ENCODE data around the gene ZNF655. TPM values are rescaled to one million over a fixed set of nuclear protein-coding genes. Genes with fewer than 3 reads are reported as not detected.

The ZNF655 gene
- total RNA-seq, 1 donor from 2014 or later = 58.8 TPM

Other genes starting within 250 kb of the ZNF655 start
- gene ARPC1A, start 232.7 kb upstream of the ZNF655 start, total RNA-seq = 70.1 TPM
- 6.9 TPM for gene ARPC1B, start 183.9 kb upstream of the ZNF655 start, total RNA-seq
- 24.6 TPM for gene PDAP1, start 150.0 kb upstream of the ZNF655 start, total RNA-seq
- 42.5 TPM for gene BUD31, start 149.7 kb upstream of the ZNF655 start, total RNA-seq
- gene PTCD1, start 119.8 kb upstream of the ZNF655 start, total RNA-seq = 5.2 TPM
- 17.2 TPM for gene CPSF4, start 119.7 kb upstream of the ZNF655 start, total RNA-seq
- 177 TPM for gene ATP5MF, start 92.5 kb upstream of the ZNF655 start, total RNA-seq
- 19.2 TPM for gene ZNF789, start 85.8 kb upstream of the ZNF655 start, total RNA-seq
- 19.4 TPM for gene ZNF394, start 58.4 kb upstream of the ZNF655 start, total RNA-seq
- 17.0 TPM for gene ZKSCAN5, start 54.0 kb upstream of the ZNF655 start, total RNA-seq
- gene FAM200A, start 6.5 kb upstream of the ZNF655 start, total RNA-seq = 15.0 TPM
- gene TMEM225B, start 39.6 kb downstream of the ZNF655 start, total RNA-seq = 0.49 TPM
- gene ZSCAN25, start 58.3 kb downstream of the ZNF655 start, total RNA-seq = 9.6 TPM
- gene CYP3A5, start 121.4 kb downstream of the ZNF655 start, total RNA-seq = under 0.01 TPM
- gene CYP3A7, start 176.6 kb downstream of the ZNF655 start, total RNA-seq = not detected
- not detected for gene CYP3A4, start 225.5 kb downstream of the ZNF655 start, total RNA-seq

Measured in temporal lobe (tissue), 1 donor.